IMR-90 (cell line): ENCODE measurements around the gene LIN37. TPM values are rescaled to one million over a fixed set of nuclear protein-coding genes. Genes with fewer than 3 reads are reported as not detected.

Experiments
- ATAC-seq: fragments of 200-7000 bp; cut with Tn5 transposase; 2 replicates; pipeline ENCODE4 v1.9.1; 2020; ENCODE audit warnings: low read depth, mild to moderate bottlenecking, moderate library complexity
- BruUV-seq: library from RNA; stranded (reverse); fragments of 400-500 nt; replicated peaks from 2 replicates; lab custom pipeline; 2021; lab: Mats Ljungman, UMichigan
- CTCF ChIA-PET: fragments of 300-600 bp; formaldehyde crosslinking; extraction: SDS; loops from one replicate; lab custom pipeline; 2021; ENCODE audit warnings: antibody characterized with exemption; lab: Yijun Ruan, JAX
- POLR2A ChIA-PET: fragments of 300-600 bp; sonication (Branson Sonifier 250); formaldehyde crosslinking; loops from one replicate; lab custom pipeline; 2022; ENCODE audit warnings: antibody characterized with exemption; ENCODE audit not compliant: unreplicated experiment; lab: Charles Lee
- DNase-seq: peaks from one replicate; pipeline ENCODE4 v3.0.0; 2013
- H2AFZ ChIP-seq: replicated peaks from 2 replicates; pipeline ENCODE3; 2013; ENCODE audit warnings: low read length, mild to moderate bottlenecking; ENCODE audit not compliant: poor library complexity
- H2AK5ac ChIP-seq: 2 replicates; pipeline ENCODE4 v1.6.1; 2013; ENCODE audit warnings: low read depth, low read length, inconsistent platforms
- H2AK9ac ChIP-seq: replicated peaks from 2 replicates; pipeline ENCODE3; 2013; ENCODE audit warnings: mild to moderate bottlenecking, low read depth, low read length, moderate library complexity; ENCODE audit not compliant: poor library complexity
- H2BK120ac ChIP-seq: 2 replicates; pipeline ENCODE4 v1.6.1; 2013; ENCODE audit warnings: low read depth, low read length, inconsistent platforms
- H2BK15ac ChIP-seq: 3 replicates; pipeline ENCODE4 v1.6.1; 2013; ENCODE audit warnings: low read depth, low read length, inconsistent platforms
- H2BK20ac ChIP-seq: 2 replicates; pipeline ENCODE4 v1.6.1; 2013; ENCODE audit warnings: low read depth, mild to moderate bottlenecking, inconsistent platforms, low read length, moderate library complexity
- H2BK5ac ChIP-seq: 2 replicates; pipeline ENCODE4 v1.6.1; 2013; ENCODE audit warnings: mild to moderate bottlenecking, low read depth, low read length, inconsistent platforms; ENCODE audit not compliant: poor library complexity, severe bottlenecking
- H3K14ac ChIP-seq: replicated peaks from 2 replicates; pipeline ENCODE4 v1.6.1; 2013; ENCODE audit warnings: low read depth, low read length, inconsistent platforms
- H3K18ac ChIP-seq: 2 replicates; pipeline ENCODE4 v1.6.1; 2013; ENCODE audit warnings: low read depth, low read length, control low read depth
- H3K23ac ChIP-seq: 2 replicates; pipeline ENCODE4 v1.6.1; 2013; ENCODE audit warnings: low read depth, low read length, inconsistent platforms
- H3K27ac ChIP-seq: 2 replicates; pipeline ENCODE4 v1.5.1; 2013; ENCODE audit warnings: mild to moderate bottlenecking, control low read depth, low read length; ENCODE audit not compliant: insufficient read depth
- H3K27me3 ChIP-seq: 2 replicates; pipeline ENCODE4 v1.6.1; 2013; ENCODE audit warnings: low read length; ENCODE audit not compliant: control insufficient read depth, insufficient read depth
- H3K36me3 ChIP-seq: 2 replicates; pipeline ENCODE4 v1.6.1; 2013; ENCODE audit warnings: low read length, mixed read lengths; ENCODE audit not compliant: control insufficient read depth, insufficient read depth
- H3K4ac ChIP-seq: 2 replicates; pipeline ENCODE4 v1.6.1; 2013; ENCODE audit warnings: low read depth, low read length, inconsistent platforms
- H3K4me1 ChIP-seq: 2 replicates; pipeline ENCODE4 v1.6.1; 2013; ENCODE audit warnings: low read length, mixed read lengths; ENCODE audit not compliant: control insufficient read depth, insufficient read depth
- H3K4me2 ChIP-seq: 2 replicates; pipeline ENCODE4 v1.6.1; 2013; ENCODE audit warnings: low read depth, mild to moderate bottlenecking, control low read depth, low read length, moderate library complexity
- H3K4me3 ChIP-seq: 2 replicates; pipeline ENCODE4 v1.5.1; 2013; ENCODE audit warnings: low read depth, mild to moderate bottlenecking, control low read depth, low read length, moderate library complexity; ENCODE audit not compliant: insufficient read depth
- H3K56ac ChIP-seq: 2 replicates; pipeline ENCODE4 v1.6.1; 2013; ENCODE audit warnings: low read length, inconsistent platforms; ENCODE audit not compliant: insufficient read depth; ENCODE audit errors: extremely low read depth
- H3K79me1 ChIP-seq, 2 experiments: 2 replicates each; pipeline ENCODE4 v1.6.1; 2013; ENCODE audit warnings: low read length in 2 of 2, inconsistent platforms in 1 of 2, low read depth in 1 of 2
- H3K9ac ChIP-seq: 2 replicates; pipeline ENCODE4 v1.6.1; 2013; ENCODE audit warnings: low read depth, low read length, control low read depth
- H3K9me1 ChIP-seq: 2 replicates; pipeline ENCODE4 v1.6.1; 2013; ENCODE audit warnings: low read length, inconsistent platforms; ENCODE audit not compliant: insufficient read depth
- H3K9me3 ChIP-seq: 2 replicates; pipeline ENCODE4 v1.6.1; 2013; ENCODE audit warnings: low read length; ENCODE audit not compliant: control insufficient read depth, insufficient read depth
- H4K20me1 ChIP-seq: 2 replicates; pipeline ENCODE4 v1.6.1; 2013; ENCODE audit warnings: low read length, inconsistent platforms; ENCODE audit not compliant: insufficient read depth
- H4K5ac ChIP-seq: 2 replicates; pipeline ENCODE4 v1.6.1; 2013; ENCODE audit warnings: mild to moderate bottlenecking, low read depth, low read length, control low read depth
- H4K8ac ChIP-seq, 2 experiments: 2 replicates each; pipeline ENCODE4 v1.6.1; 2013; ENCODE audit warnings: low read depth in 2 of 2, low read length in 2 of 2, control low read depth in 1 of 2, inconsistent platforms in 1 of 2
- H4K91ac ChIP-seq: 2 replicates; pipeline ENCODE4 v1.6.1; 2013; ENCODE audit warnings: low read depth, low read length, inconsistent platforms; ENCODE audit not compliant: insufficient read depth
- BHLHE40 ChIP-seq: fragments of 150-350 bp; IDR thresholded peaks from 2 replicates; pipeline ENCODE4 v1.6.1; 2016; ENCODE audit warnings: mild to moderate bottlenecking, low read depth, low read length
- CEBPB ChIP-seq: IDR thresholded peaks from 2 replicates; pipeline ENCODE4 v1.6.1; 2012; ENCODE audit warnings: low read depth, low read length, improper control_type of control experiment
- CHD1 ChIP-seq: IDR thresholded peaks from 2 replicates; pipeline ENCODE4 v1.6.1; 2012; ENCODE audit warnings: low read depth, low read length, improper control_type of control experiment
- CTCF ChIP-seq: conservative IDR thresholded peaks from 2 replicates; pipeline ENCODE4 v1.5.1; 2012; ENCODE audit warnings: mild to moderate bottlenecking, low read depth, low read length, improper control_type of control experiment
- ELK1 ChIP-seq: fragments of 150-350 bp; IDR thresholded peaks from 2 replicates; pipeline ENCODE4 v1.6.1; 2016; ENCODE audit warnings: low read depth, mild to moderate bottlenecking, low read length, moderate library complexity, borderline replicate concordance
- MAFK ChIP-seq: IDR thresholded peaks from 2 replicates; pipeline ENCODE4 v1.6.1; 2012; ENCODE audit warnings: low read depth, low read length, improper control_type of control experiment
- MAZ ChIP-seq: IDR thresholded peaks from 2 replicates; pipeline ENCODE4 v1.6.1; 2012; ENCODE audit warnings: low read depth, mild to moderate bottlenecking, low read length, improper control_type of control experiment, moderate library complexity, borderline replicate concordance
- MXI1 ChIP-seq: IDR thresholded peaks from 2 replicates; pipeline ENCODE4 v1.6.1; 2012; ENCODE audit warnings: low read depth, mild to moderate bottlenecking, low read length, moderate library complexity, borderline replicate concordance
- POLR2A ChIP-seq: IDR thresholded peaks from 2 replicates; pipeline ENCODE4 v1.6.1; 2012; ENCODE audit warnings: mild to moderate bottlenecking, low read depth, low read length
- RAD21 ChIP-seq: IDR thresholded peaks from 2 replicates; pipeline ENCODE4 v1.6.1; 2012; ENCODE audit warnings: low read length, improper control_type of control experiment
- RCOR1 ChIP-seq: IDR thresholded peaks from 2 replicates; pipeline ENCODE4 v1.6.1; 2012; ENCODE audit warnings: mild to moderate bottlenecking, low read length, improper control_type of control experiment; ENCODE audit not compliant: insufficient replicate concordance
- USF2 ChIP-seq: fragments of 150-350 bp; IDR thresholded peaks from 2 replicates; pipeline ENCODE4 v1.6.1; 2017; ENCODE audit warnings: mild to moderate bottlenecking, antibody characterized with exemption, low read length, low read depth
- WGBS, 2 experiments: methylation state at CpG; one replicate each; pipeline versions ENCODE4 v1.1.5 to v1.1.7; 2013; ENCODE audit warnings: missing lambda C conversion rate in 2 of 2; ENCODE audit not compliant: insufficient read length in 1 of 2; ENCODE audit errors: extremely low coverage in 2 of 2; 5-methylcytosine and 5-hydroxymethylcytosine counted together
- dilution Hi-C: fragments of 300-500 bp; cut with HindIII; formaldehyde crosslinking; loops from one replicate; pipeline ENCODE4 v1.14.3; 2018; ENCODE audit warnings: low sequenced_read_pairs; ENCODE audit not compliant: unreplicated experiment
- in situ Hi-C: fragments of 300-500 bp; cut with MboI; formaldehyde crosslinking; loops from 3 replicates; pipeline ENCODE4 v1.14.3; 2019; ENCODE audit warnings: low sequenced_read_pairs, inconsistent platforms, mixed read lengths
- intact Hi-C: fragments of 100-400 bp; cut with micrococcal nuclease; formaldehyde crosslinking; loops from 2 replicates; pipeline ENCODE4 v1.10.0; 2022
- polyA plus RNA-seq, 3 experiments: library from polyadenylated mRNA; depleted of rRNA; stranded (reverse); fragments of >200 nt; gene quantifications; 2 replicates each; pipeline ENCODE4 v1.2.3, GENCODE V29; 2012; ENCODE audit warnings: low replicate concordance in 1 of 3
- total RNA-seq: library from RNA; depleted of rRNA; stranded (reverse); fragments of >200 nt; gene quantifications from 2 replicates; pipeline ENCODE4 v1.2.3, GENCODE V29; 2012

Gene LIN37
- total and polyA plus RNA-seq, 2 of the 4 experiments (the other 2 are of a cell fraction), result 12.7 to 23.1 TPM

GRCh38 chr19:35745328-35746086 is 2.9 kb upstream of the LIN37 start, which contains the start of the genes PSENEN and U2AF1L4:
Gene PSENEN, plus strand, starts transcription at chr19:35745651. Its CDS starts 280 bp downstream, at chr19:35745931.
Gene U2AF1L4, minus strand, starts transcription at chr19:35745418. Its CDS starts 27 bp downstream, at chr19:35745391.
- intact Hi-C loops, result loop anchor here (2.0 kb wide), 2 partner anchors 29 to 75 kb away; no protein-coding TSS in a partner anchor
- no peaks in the 10 kb centered on the region for H3K9me3 ChIP-seq
- ChIA-PET CTCF (interaction anchor here (1.0 to 1.4 kb wide), 2 partner anchors 74 to 186 kb away, joined by 3 to 4 read pairs; no protein-coding TSS in a partner anchor), POLR2A (interaction anchor here (0.6 kb wide), 1 partner anchor 42 kb away, joined by 11 read pairs; no protein-coding TSS in a partner anchor)
- peak within 1 kb of the TSS; percentile 69 for H3K27ac ChIP-seq
- peak within 1 kb of the TSS; percentile 81 for H3K4me2 ChIP-seq
- in situ Hi-C loops, result no loop called here
- peak within 1 kb of the TSS; percentile 14 for H4K5ac ChIP-seq
- peak within 1 kb of the TSS; percentile 85 for H3K9ac ChIP-seq
- H2BK5ac ChIP-seq, result peak within 1 kb of the TSS; percentile 72
- H2AK9ac ChIP-seq, result peak within 1 kb of the TSS; percentile 98
- peak within 1 kb of the TSS; percentile 56 for H3K4me3 ChIP-seq
- peaks cover 7% of the 10 kb centered on the region; the same call in 1 of the 2 replicates for H3K9me1 ChIP-seq
- ATAC-seq, result peak; percentile 71
- H2AFZ ChIP-seq, result peak within 1 kb of the TSS; percentile 97
- no peaks in the 10 kb centered on the region for H3K27me3 ChIP-seq
- peak within 1 kb of the TSS; percentile 88 for H3K14ac ChIP-seq
- dilution Hi-C loops, result no loop called here
- peaks cover 4% of the 10 kb centered on the region; the same call in 1 of the 2 replicates for H3K4me1 ChIP-seq
- H3K4ac ChIP-seq, result peak within 1 kb of the TSS; percentile 82
- H4K91ac ChIP-seq, result peak within 1 kb of the TSS; percentile 89
- H3K56ac ChIP-seq, result peak within 1 kb of the TSS; percentile 81; the same call in 1 of the 2 replicates
- no peaks in the 10 kb centered on the region for H3K36me3 ChIP-seq
- H3K23ac ChIP-seq, result peak within 1 kb of the TSS; percentile 53
- H2BK20ac ChIP-seq, result no peak within 1 kb of the TSS
- WGBS, 2 experiments, result 0% methylated on average over 17 of the region's 40 CpGs; no CpG with 5 or more reads in 1 of the 2 experiments
- peak; percentile 71 for TF ChIP-seq CEBPB
- no peak for TF ChIP-seq RCOR1
- TF ChIP-seq USF2, result no peak
- TF ChIP-seq MXI1, result peak; percentile 77
- no peak for TF ChIP-seq CHD1
- no peak for TF ChIP-seq MAFK
- no peak for TF ChIP-seq RAD21
- TF ChIP-seq MAZ, result peak; percentile 91
- TF ChIP-seq POLR2A, result no peak; the same call in 1 of the 2 replicates
- 0 out of 2 replicates have a peak, but pooled peaks have one; percentile 11 for TF ChIP-seq CTCF
- no peak for TF ChIP-seq ELK1
- no peak for TF ChIP-seq BHLHE40
- peak within 1 kb of the TSS; percentile 78 for H2AK5ac ChIP-seq
- no peak within 1 kb of the TSS for H2BK120ac ChIP-seq
- H3K79me1 ChIP-seq, result peaks cover 5 to 50% of the 10 kb centered on the region in 2 experiments; a peak in 3 of 4 replicates
- H3K18ac ChIP-seq, result no peak within 1 kb of the TSS; the same call in 1 of the 2 replicates
- H4K20me1 ChIP-seq, result no peaks in the 10 kb centered on the region
- BruUV-seq, result TSS peak; percentile 74
- peak; percentile 100 for DNase-seq
- H4K8ac ChIP-seq, result peak within 1 kb of the TSS; percentile 31 to 87; a peak in 3 of 4 replicates
- no peak within 1 kb of the TSS; the same call in 2 of the 3 replicates for H2BK15ac ChIP-seq
